Coronary artery (tissue), 2 donors: ENCODE results near the gene SLC35F6.
A peak's percentile ranks its signal among the peaks of the same experiment; 100 is the strongest.

Experiments used
- DNase-seq: peaks from one replicate; pipeline ENCODE4 v3.0.0-alpha.2; 2017; ENCODE audit warnings: low spot score
- H3K27ac ChIP-seq, 2 donors: fragments of 200-600 bp; sonication (generic); one replicate each; pipeline ENCODE4 v1.5.1; 2016 to 2019
- H3K4me3 ChIP-seq: fragments of 200-600 bp; sonication (generic); 2 replicates; pipeline ENCODE4 v1.5.1; 2016; ENCODE audit warnings: mild to moderate bottlenecking, moderate library complexity
- CTCF ChIP-seq: fragments of 200-600 bp; sonication (generic); IDR thresholded peaks from one replicate; pipeline ENCODE4 v1.5.1; 2019; ENCODE audit warnings: antibody characterized with exemption

The SLC35F6 gene

GRCh38 chr2:26764078-26764887, at the start of gene SLC35F6:
SLC35F6 (plus strand) TSS chr2:26764284; CDS start chr2:26764350, 66 bp downstream.
- no peak for TF ChIP-seq CTCF
- peak within 1 kb of the TSS; percentile 95 for H3K4me3 ChIP-seq
- peak within 1 kb of the TSS; percentile 95 to 98 for H3K27ac ChIP-seq
- peak; percentile 87 for DNase-seq

- Histone ChIP-seq H3K27ac (no peak overlapping the region), H3K4me3 (no peak overlapping the region)
- TF ChIP-seq CTCF: no peak
- DNase-seq: no peak
Observed at GRCh38 chr2:26715528-26716270, 48.4 kb upstream of the SLC35F6 start.

DNA sequence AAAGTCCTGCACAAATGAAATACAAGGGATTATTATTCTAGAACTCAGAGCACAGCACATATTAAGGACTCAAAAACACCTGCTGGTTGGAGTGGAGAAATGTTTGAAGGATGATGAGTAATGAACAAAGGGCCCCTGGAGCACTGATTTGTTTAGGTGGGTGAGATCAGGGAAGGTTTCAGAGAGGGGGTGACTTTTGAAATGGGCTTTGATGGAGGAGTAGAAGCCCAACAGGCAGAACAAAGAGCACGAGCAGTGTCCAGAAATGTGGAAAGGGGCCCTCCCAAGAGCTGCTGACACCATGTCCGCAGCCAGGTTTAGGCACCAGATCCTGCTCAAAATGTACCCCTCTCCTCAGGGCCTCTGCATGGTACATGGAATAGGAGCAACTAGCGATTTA, 47.7 kb upstream of the SLC35F6 start:
- DNase-seq: no peak
- H3K27ac ChIP-seq: no peak overlapping the region
- no peak for TF ChIP-seq CTCF
- H3K4me3 ChIP-seq: no peak overlapping the region

DNA sequence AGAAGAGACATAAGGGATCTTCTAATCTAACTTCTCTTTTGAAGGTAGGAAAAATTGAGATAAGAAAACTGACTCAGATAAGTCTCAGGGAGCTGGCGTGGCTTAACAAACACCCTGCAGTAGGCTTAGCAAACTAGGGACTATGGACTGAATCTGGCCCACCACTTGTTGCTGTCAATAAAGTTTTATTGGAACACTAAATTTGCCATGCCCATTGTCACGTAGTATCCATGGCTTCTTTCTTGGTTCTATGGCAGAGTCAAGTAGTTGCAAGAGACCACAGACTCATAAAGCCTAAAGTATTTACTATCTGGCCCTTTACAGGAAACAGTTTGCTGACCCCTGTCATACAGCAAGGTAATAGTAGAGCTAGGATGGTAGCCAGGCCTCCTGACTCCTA, 47.3 kb upstream of the SLC35F6 start:
- no peak for TF ChIP-seq CTCF
- DNase-seq: no peak
- H3K27ac ChIP-seq: no peak overlapping the region
- H3K4me3 ChIP-seq: no peak overlapping the region

DNA sequence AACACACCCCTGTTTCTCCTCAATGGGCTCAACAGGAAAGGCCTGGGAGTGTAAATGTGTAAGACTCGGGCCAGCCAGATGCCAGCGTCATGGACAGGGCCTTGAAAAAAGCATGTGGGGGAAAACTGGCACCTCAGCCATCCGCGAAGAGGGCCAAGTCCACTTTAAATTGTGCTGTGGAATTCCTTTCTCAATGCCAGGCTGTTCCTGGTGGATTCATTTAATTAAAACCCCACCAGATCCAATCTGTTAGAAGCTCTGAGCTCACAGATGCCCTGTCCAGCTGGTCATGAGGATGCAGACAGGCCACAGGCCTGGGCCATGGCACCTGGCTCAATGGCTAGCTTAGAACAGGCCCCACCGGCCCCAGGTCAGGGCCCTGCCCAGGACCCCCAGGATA, 46.7 kb upstream of the SLC35F6 start:
- no peak overlapping the region for H3K27ac ChIP-seq

GRCh38 chr2:26718949-26719686, 45.0 kb upstream of the SLC35F6 start:
- H3K27ac ChIP-seq: no peak overlapping the region
- H3K4me3 ChIP-seq: no peak overlapping the region
- no peak for TF ChIP-seq CTCF
- no peak for DNase-seq

More for the DNA sequence above, 46.7 kb upstream of the SLC35F6 start:
- no peak for TF ChIP-seq CTCF
- DNase-seq: no peak
- H3K4me3 ChIP-seq: no peak overlapping the region
